22Rv1 (cell line): ENCODE data around the gene SCFD2.

ENCODE experiments used
- CTCF ChIP-seq: fragments of 450-650 bp; IDR thresholded peaks from 2 replicates; pipeline ENCODE4 v1.5.1; 2017; ENCODE audit warnings: mild to moderate bottlenecking
- ZFX ChIP-seq: fragments of 450-650 bp; IDR thresholded peaks from 2 replicates; pipeline ENCODE4 v1.6.1; 2017; ENCODE audit warnings: antibody characterized with exemption, borderline replicate concordance

- no peak for TF ChIP-seq CTCF
- no peak for TF ChIP-seq ZFX
Observed at GRCh38 chr4:52976523-52977230, 389.2 kb downstream of the SCFD2 start.
